Measurements from ENCODE around the gene CBFA2T3.

Gene CBFA2T3

GRCh38 chr16:88941913-88942909, 34.8 kb downstream of the CBFA2T3 start:
- no peak for TF ChIP-seq SIN3A (IDR thresholded peaks at IDR 0.05; ENCODE audit: borderline replicate concordance, insufficient read depth, low read length)
- no peak for TF ChIP-seq FOXP2 (optimal IDR thresholded peaks at IDR 0.05; ENCODE audit: borderline replicate concordance, extremely low read depth, extremely low read length, insufficient read depth)
- no peak for TF ChIP-seq REST (IDR thresholded peaks at IDR 0.05; ENCODE audit: insufficient read depth in 1 of 2, low read depth in 2 of 2, low read length in 2 of 2)
- TF ChIP-seq POLR2AphosphoS5 (IDR thresholded peaks at IDR 0.05; ENCODE audit: low read depth, low read length): no peak
- TF ChIP-seq TAF1 (IDR thresholded peaks at IDR 0.05; ENCODE audit: borderline replicate concordance, insufficient read depth, low read length): no peak

- TF ChIP-seq SIN3A (IDR thresholded peaks at IDR 0.05; ENCODE audit: borderline replicate concordance, insufficient read depth, low read length) (no peak), POLR2AphosphoS5 (IDR thresholded peaks at IDR 0.05; ENCODE audit: low read depth, low read length) (no peak), TAF1 (IDR thresholded peaks at IDR 0.05; ENCODE audit: borderline replicate concordance, insufficient read depth, low read length) (no peak), FOXP2 (optimal IDR thresholded peaks at IDR 0.05; ENCODE audit: borderline replicate concordance, extremely low read depth, extremely low read length, insufficient read depth) (no peak), REST (IDR thresholded peaks at IDR 0.05; ENCODE audit: insufficient read depth in 1 of 2, low read depth in 2 of 2, low read length in 2 of 2) (no peak)
These were observed 35.9 kb downstream of the CBFA2T3 start for GRCh38 chr16:88940862-88941817.

GRCh38 chr16:88939972-88940861, 36.8 kb downstream of the CBFA2T3 start:
- no peak for TF ChIP-seq POLR2AphosphoS5 (IDR thresholded peaks at IDR 0.05; ENCODE audit: low read depth, low read length)
- no peak for TF ChIP-seq REST (IDR thresholded peaks at IDR 0.05; ENCODE audit: insufficient read depth in 1 of 2, low read depth in 2 of 2, low read length in 2 of 2)
- TF ChIP-seq FOXP2 (optimal IDR thresholded peaks at IDR 0.05; ENCODE audit: borderline replicate concordance, extremely low read depth, extremely low read length, insufficient read depth): no peak
- TF ChIP-seq SIN3A (IDR thresholded peaks at IDR 0.05; ENCODE audit: borderline replicate concordance, insufficient read depth, low read length): no peak
- TF ChIP-seq TAF1 (IDR thresholded peaks at IDR 0.05; ENCODE audit: borderline replicate concordance, insufficient read depth, low read length): no peak

GRCh38 chr16:88939245-88939971, 37.6 kb downstream of the CBFA2T3 start:
- TF ChIP-seq SIN3A (IDR thresholded peaks at IDR 0.05; ENCODE audit: borderline replicate concordance, insufficient read depth, low read length): no peak
- TF ChIP-seq FOXP2 (optimal IDR thresholded peaks at IDR 0.05; ENCODE audit: borderline replicate concordance, extremely low read depth, extremely low read length, insufficient read depth): no peak
